Thymus (tissue), 11 donors: ENCODE measurements around the gene OR13C9. TPM values are rescaled to one million over a fixed set of nuclear protein-coding genes. Genes with fewer than 3 reads are reported as not detected.
"Not testable (repeated sequence)": the region's sequence is repeated elsewhere in the genome, so short reads cannot be mapped to it uniquely, and the experiment has no call there.

ENCODE experiments used
- DNase-seq, 9 donors: peaks; one replicate each; pipeline ENCODE4 v3.0.0-alpha.2; 2013; ENCODE audit warnings: low spot score in 9 of 9, low read depth in 6 of 9, missing footprints in 1 of 9
- H3K27ac ChIP-seq, 2 donors: one replicate each; pipeline ENCODE4 v1.5.1; 2013; ENCODE audit warnings: control low read depth in 1 of 2, low read depth in 1 of 2, low read length in 1 of 2, mild to moderate bottlenecking in 1 of 2, moderate library complexity in 1 of 2
- H3K27me3 ChIP-seq, 2 donors: one replicate each; pipeline ENCODE4 v1.5.1; 2013; ENCODE audit warnings: low read length in 1 of 2; ENCODE audit not compliant: control insufficient read depth in 2 of 2, insufficient read depth in 1 of 2
- H3K36me3 ChIP-seq, 2 donors: one replicate each; pipeline ENCODE4 v1.5.1; 2013; ENCODE audit warnings: low read length in 1 of 2, mild to moderate bottlenecking in 1 of 2, moderate library complexity in 1 of 2; ENCODE audit not compliant: control insufficient read depth in 2 of 2, insufficient read depth in 2 of 2
- H3K4me1 ChIP-seq, 2 donors: one replicate each; pipeline ENCODE4 v1.5.1; 2013; ENCODE audit warnings: low read length in 2 of 2; ENCODE audit not compliant: control insufficient read depth in 2 of 2, insufficient read depth in 2 of 2
- H3K4me3 ChIP-seq, 2 donors: one replicate each; pipeline ENCODE4 v1.5.1; 2013; ENCODE audit warnings: low read length in 2 of 2, control low read depth in 1 of 2, mild to moderate bottlenecking in 1 of 2
- H3K9me3 ChIP-seq, 2 donors: one replicate each; pipeline ENCODE4 v1.5.1; 2013; ENCODE audit warnings: low read length in 1 of 2, mild to moderate bottlenecking in 1 of 2; ENCODE audit not compliant: control insufficient read depth in 2 of 2, insufficient read depth in 1 of 2
- WGBS: extraction: QIAGEN DNeasy Blood & Tissue Kit; methylation state at CpG from one replicate; pipeline ENCODE4 v1.1.7; 2013; 5-methylcytosine and 5-hydroxymethylcytosine counted together
- polyA plus RNA-seq: library from polyadenylated mRNA; stranded (reverse); fragments of 200-250 nt; gene quantifications from one replicate; pipeline ENCODE4 v1.2.3, GENCODE V29; 2013
- total RNA-seq: library from RNA; stranded (reverse); fragments of 120-200 nt; gene quantifications from one replicate; pipeline ENCODE4 v1.2.4, GENCODE V29; 2013
- donor health status: healthy.

The OR13C9 gene
- total and polyA plus RNA-seq, 2 donors, result not detected

DNA sequence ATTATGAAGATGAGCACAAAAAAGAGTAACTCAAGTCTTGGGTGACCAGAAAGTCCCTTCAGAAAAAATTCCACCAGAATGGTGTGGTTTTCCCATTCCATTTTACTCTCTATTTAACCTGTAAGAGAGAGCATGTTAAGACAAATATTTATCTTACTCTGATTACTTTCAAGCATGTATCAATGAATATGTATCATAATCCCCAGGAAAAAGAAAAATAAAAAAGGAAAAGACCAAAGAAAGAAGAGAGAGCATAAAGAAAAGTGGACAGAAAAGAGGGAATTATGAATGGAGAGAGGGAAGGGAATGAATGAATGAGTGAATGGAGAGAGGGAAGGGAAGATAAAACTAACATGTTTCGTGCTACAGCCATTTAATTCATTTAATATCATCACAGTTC, 12.5 kb downstream of the OR13C9 start, which contains the start of gene OR13C2:
OR13C2 (minus strand) TSS at position 101 of the 400 bp plus-strand sequence; CDS start at position 101, 0 bp downstream.
- H3K27me3 ChIP-seq, H3K9me3 ChIP-seq, H3K27ac ChIP-seq, H3K4me1 ChIP-seq, H3K4me3 ChIP-seq, H3K36me3 ChIP-seq, DNase-seq: not testable (repeated sequence)
- 74% methylated on average over 1 of the region's 1 CpG for WGBS

DNA sequence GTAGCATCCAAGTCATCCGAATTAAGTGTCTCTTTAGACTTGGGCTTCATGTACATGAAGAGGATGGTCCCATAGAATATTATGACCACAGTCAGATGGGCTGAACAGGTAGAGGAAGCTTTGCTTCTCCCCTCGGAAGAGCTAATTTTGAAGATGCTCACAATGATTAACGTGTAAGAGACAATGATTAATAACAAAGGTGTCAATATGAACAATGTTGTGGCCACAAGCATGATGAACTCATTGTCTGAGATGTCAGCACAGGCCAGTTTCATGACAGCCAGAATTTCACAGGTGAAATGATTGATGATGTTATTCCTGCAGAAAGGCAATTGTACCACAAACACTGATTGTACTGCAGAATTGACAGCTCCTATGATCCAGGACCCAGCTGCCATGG, 13.2 kb downstream of the OR13C9 start:
- DNase-seq, result no peak
- WGBS, result 88% methylated on average over 3 of the region's 3 CpGs
- Histone ChIP-seq H3K36me3 (no peaks in the 10 kb centered on the region), H3K4me1 (no peaks in the 10 kb centered on the region), H3K27ac (no peak overlapping the region), H3K27me3 (no peaks in the 10 kb centered on the region), H3K4me3 (no peak overlapping the region), H3K9me3 (no peaks in the 10 kb centered on the region)

DNA sequence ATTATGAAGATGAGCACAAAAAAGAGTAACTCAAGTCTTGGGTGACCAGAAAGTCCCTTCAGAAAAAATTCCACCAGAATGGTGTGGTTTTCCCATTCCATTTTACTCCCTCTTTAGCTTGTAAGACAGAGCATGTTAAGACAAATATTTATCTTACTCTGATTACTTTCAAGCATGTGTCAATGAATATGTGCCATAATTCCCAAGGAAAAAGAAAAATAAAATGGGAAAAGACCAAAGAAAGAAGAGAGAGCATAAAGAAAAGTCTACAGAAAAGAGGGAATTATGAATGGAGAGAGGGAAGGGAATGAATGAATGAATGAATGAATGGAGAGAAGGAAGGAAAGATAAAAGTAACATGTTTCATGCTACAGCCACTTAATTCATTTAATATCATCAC, 18.7 kb downstream of the OR13C9 start, which contains the start of gene OR13C5:
OR13C5 (minus strand) TSS at position 101 of the 400 bp plus-strand sequence; CDS start at position 101, 0 bp downstream.
- not testable (repeated sequence) for DNase-seq, H3K4me3 ChIP-seq, H3K27ac ChIP-seq, H3K4me1 ChIP-seq, H3K36me3 ChIP-seq, H3K27me3 ChIP-seq, H3K9me3 ChIP-seq

DNA sequence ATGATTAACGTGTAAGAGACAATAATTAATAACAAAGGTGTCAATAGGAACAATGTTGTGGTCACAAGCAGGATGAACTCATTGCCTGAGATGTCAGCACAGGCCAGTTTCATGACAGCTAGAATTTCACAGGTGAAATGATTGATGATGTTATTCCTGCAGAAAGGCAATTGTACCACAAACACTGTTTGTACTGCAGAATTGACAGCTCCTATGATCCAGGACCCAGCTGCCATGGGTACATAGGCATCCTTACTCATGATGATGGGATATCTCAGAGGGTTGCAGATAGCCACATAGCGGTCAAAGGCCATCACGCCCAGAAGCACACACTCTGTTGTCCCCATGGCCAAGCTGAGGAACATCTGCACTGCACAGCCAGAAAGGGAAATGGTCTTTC, 19.3 kb downstream of the OR13C9 start:
- not testable (repeated sequence) for H3K4me3 ChIP-seq, H3K4me1 ChIP-seq, DNase-seq, H3K27me3 ChIP-seq, H3K36me3 ChIP-seq, H3K9me3 ChIP-seq, H3K27ac ChIP-seq
- 91% methylated on average over 3 of the region's 3 CpGs for WGBS

DNA sequence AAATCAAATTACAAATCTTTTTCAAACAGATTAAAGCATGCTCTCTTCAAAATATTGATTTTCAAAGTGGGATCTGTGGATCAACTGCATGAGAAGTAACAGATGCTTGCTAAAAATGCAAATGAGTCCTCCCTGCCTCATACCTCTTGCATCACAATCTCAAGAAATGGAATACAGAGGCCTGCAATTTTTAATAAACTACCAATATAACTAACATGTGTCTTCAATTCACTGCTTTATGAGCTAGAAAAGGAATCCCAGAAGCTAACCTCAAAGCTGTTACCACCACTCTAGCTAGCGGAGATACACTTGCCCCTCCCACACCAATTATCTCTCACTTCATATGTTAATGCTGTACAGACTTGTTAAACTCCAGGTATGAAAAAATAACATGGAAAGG, 28.4 kb downstream of the OR13C9 start:
- no peak for DNase-seq
- Histone ChIP-seq H3K27me3 (no peaks in the 10 kb centered on the region), H3K9me3 (no peaks in the 10 kb centered on the region), H3K4me1 (no peaks in the 10 kb centered on the region), H3K4me3 (no peak overlapping the region), H3K36me3 (no peaks in the 10 kb centered on the region), H3K27ac (no peak overlapping the region)
- 0% methylated on average over 1 of the region's 1 CpG for WGBS

DNA sequence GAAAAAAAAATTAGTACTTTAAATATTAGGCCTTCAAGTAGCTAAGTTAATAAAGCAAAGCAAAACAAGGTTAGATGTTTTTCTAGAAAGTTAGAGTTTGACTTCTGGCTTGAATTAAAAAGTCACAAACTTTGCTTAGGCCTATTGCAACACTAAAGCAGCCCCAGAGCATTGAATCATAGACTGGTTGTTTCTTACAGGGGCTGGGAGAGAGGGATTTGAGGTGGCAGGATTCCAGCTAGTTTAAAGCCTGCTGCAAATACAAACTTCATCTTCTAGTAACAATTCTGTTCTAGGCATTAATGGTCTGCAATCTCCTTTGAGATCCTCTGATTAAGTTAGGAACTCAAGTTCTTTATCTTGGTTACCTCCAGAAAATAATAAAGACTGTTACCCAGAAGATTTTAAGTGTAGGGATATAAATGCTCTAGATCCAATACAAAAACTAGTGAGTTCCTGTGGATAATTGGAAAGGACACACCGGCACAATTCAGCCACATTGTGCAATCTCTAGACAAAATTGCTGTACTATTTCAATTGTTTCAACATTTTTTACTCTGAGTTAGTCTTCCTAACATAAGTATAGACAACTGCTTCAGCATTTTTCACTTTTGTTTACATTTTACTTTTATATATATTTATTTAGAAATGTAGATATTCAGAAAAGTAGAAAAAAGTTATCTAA, 31.4 kb downstream of the OR13C9 start:
- DNase-seq, result no peak
- Histone ChIP-seq H3K4me3 (no peak overlapping the region), H3K36me3 (no peaks in the 10 kb centered on the region), H3K27ac (no peak overlapping the region), H3K27me3 (no peaks in the 10 kb centered on the region), H3K4me1 (no peaks in the 10 kb centered on the region), H3K9me3 (no peaks in the 10 kb centered on the region)
- 0% methylated on average over 1 of the region's 1 CpG for WGBS

DNA sequence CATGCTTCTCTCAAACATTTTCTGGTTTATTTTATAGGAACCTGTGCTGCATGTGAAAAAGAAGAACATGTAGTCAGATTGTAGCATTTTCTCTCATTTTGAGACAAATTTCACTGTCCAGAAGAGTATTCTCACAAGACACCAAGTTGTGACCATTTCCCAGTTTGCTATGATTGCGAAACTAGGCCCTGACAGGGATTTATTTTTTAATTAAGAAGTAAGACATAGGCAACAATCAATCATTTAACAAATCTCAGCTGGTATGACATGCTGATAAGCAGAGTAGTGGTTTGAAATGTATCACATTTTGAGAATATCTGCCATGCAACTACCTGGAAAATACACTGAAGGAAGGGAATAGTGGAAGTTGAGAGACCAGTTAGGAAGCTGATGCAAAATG, 37.4 kb downstream of the OR13C9 start:
- Histone ChIP-seq H3K36me3 (no peaks in the 10 kb centered on the region), H3K27me3 (no peaks in the 10 kb centered on the region), H3K4me1 (no peaks in the 10 kb centered on the region), H3K9me3 (no peaks in the 10 kb centered on the region), H3K27ac (no peak overlapping the region), H3K4me3 (no peak overlapping the region)
- no peak for DNase-seq
- WGBS, result 93% methylated on average over 1 of the region's 1 CpG

DNA sequence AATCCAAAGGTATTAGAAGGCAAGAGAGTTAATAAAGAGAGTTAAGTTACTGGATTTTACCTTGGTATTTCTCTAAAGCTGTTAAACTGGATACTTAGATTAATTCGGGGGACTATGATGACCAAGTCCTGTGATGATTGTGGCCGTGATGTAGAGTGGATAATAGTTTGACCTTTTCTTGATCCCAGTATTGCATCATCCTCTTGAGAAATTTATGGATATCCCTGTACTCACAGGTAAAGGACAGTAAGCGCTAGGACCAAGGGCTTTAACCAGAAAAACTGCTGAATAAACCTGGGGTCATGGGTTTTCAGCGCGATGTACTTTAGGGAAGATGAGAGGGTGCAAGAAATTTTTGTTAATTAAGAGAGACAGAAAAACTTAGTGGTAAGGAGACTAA, 40.7 kb downstream of the OR13C9 start:
- no peak for DNase-seq
- Histone ChIP-seq H3K36me3 (no peaks in the 10 kb centered on the region), H3K4me3 (no peak overlapping the region), H3K4me1 (no peaks in the 10 kb centered on the region), H3K27ac (no peak overlapping the region), H3K9me3 (no peaks in the 10 kb centered on the region), H3K27me3 (no peaks in the 10 kb centered on the region)
- WGBS, result 91% methylated on average over 5 of the region's 5 CpGs

DNA sequence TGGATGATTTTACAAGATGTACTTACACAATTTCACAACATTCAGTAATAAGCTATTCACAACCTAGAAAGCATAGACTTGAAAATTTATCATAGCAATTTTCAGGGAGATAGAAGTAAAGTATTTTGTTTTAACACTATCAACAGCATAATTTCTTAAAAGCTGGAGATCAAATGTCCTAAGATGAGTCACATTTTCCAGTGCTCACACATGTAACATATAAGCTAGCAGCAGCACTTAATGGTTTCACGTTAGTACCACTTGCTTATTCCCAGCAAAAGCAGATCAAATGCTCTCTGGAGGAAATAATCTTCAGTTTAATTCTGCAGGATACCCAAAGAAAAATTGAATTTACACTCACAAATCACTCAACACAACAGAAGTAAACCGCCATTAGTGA, 42.5 kb downstream of the OR13C9 start:
- H3K4me3 ChIP-seq, result no peak overlapping the region
- no peaks in the 10 kb centered on the region for H3K4me1 ChIP-seq
- no peak overlapping the region for H3K27ac ChIP-seq
- WGBS, result 94% methylated on average over 2 of the region's 2 CpGs
- H3K9me3 ChIP-seq, result no peaks in the 10 kb centered on the region
- DNase-seq, result no peak
- no peaks in the 10 kb centered on the region for H3K27me3 ChIP-seq
- H3K36me3 ChIP-seq, result no peaks in the 10 kb centered on the region
